Measurements from ENCODE around the gene HDAC9.
"Not testable (repeated sequence)": the region's sequence is repeated elsewhere in the genome, so short reads cannot be mapped to it uniquely, and the experiment has no call there.

The HDAC9 gene

DNA sequence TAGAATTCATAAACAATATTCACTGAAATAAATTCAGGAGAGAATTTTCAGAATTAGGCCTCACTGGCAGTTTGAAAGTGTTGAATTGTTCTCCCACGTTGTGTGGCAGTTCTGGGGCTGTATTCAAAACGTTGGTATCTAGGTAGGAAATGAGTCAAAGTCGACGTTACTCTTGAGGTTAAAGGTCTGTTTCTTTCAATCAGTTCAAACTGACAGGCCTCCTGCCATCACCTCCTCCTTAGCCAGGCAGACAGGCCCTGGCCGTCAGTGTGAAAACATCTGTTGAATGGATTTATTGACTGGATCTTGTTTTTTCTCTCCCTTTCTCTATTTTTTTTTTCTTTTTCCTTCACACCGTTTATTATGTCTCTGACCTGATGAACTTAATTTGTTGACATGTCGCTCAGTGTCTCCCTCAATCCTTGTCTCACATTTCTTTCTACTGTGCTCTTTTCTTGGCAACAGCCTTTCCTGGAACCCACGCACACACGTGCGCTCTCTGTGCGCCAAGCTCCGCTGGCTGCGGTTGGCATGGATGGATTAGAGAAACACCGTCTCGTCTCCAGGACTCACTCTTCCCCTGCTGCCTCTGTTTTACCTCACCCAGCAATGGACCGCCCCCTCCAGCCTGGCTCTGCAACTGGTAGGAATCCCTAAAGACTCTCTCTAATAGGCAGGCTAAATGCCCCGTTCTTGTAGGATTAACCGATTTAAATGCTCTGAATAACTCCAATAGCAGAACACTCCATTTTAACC, 231.7 kb downstream of the HDAC9 start:
- peak; percentile 14 for DNase-seq (ENCODE audit: low read depth)

- not testable (repeated sequence) for DNase-seq (ENCODE audit: low read depth)
Measured at GRCh38 chr7:18736012-18736411, 240.5 kb downstream of the HDAC9 start.

- no peak for DNase-seq (ENCODE audit: low read depth)
Measured at GRCh38 chr7:18740579-18740988, 245.0 kb downstream of the HDAC9 start.

- DNase-seq (ENCODE audit: low read depth) = peak; percentile 95
Measured at GRCh38 chr7:18753972-18754610, 258.5 kb downstream of the HDAC9 start.

GRCh38 chr7:18754766-18755165, 259.2 kb downstream of the HDAC9 start:
- peak; percentile 55 for DNase-seq (ENCODE audit: low read depth)

GRCh38 chr7:18755793-18756192, 260.2 kb downstream of the HDAC9 start:
- no peak for DNase-seq (ENCODE audit: low read depth)

GRCh38 chr7:18756378-18757050, 261.0 kb downstream of the HDAC9 start:
- DNase-seq (ENCODE audit: low read depth) = no peak

- no peak for DNase-seq (ENCODE audit: low read depth)
Measured at GRCh38 chr7:18760046-18760445, 264.5 kb downstream of the HDAC9 start.

DNA sequence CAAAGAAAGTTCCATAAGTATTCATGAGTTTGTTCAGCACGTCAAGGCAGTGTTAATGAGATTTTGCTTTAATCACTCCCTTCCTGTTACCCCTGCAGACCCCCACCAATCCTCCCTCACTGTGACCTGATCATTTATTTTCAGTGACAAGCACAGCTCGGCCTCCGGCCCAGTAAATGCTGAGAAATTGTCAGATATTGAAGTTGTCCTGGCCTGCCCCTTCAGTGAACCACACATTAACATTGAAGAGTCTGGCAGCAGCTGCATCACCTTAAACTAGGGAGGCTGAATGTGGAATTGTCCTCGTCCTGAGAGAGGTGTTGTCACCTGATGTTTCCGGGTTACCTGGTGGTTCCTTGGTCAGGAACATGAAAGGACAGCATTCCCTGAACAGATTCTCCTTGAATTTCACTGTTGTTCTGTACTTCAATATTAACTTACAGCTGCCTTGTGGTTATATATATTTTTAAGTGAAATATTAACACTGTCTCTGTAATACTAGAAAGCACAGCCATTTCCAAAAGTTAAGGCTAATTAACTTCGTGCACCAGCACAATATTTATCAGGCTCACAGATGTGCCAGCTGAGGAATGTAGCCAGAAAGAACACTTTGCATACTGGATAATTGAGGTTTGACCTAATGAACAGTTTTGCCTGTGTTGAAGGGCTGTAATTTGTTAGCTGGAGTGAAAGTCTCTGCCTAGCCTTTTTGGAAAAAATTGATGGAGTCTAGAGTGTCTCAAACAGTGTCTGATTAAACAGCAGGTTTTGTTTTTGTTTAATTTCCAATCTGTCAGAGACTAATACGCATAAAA, 265.3 kb downstream of the HDAC9 start:
- DNase-seq (ENCODE audit: low read depth) = no peak

- peak; percentile 91 for DNase-seq (ENCODE audit: low read depth)
Measured at GRCh38 chr7:18762189-18762588, 266.6 kb downstream of the HDAC9 start.

GRCh38 chr7:18768256-18768655, 272.7 kb downstream of the HDAC9 start:
- DNase-seq (ENCODE audit: low read depth) = no peak

DNA sequence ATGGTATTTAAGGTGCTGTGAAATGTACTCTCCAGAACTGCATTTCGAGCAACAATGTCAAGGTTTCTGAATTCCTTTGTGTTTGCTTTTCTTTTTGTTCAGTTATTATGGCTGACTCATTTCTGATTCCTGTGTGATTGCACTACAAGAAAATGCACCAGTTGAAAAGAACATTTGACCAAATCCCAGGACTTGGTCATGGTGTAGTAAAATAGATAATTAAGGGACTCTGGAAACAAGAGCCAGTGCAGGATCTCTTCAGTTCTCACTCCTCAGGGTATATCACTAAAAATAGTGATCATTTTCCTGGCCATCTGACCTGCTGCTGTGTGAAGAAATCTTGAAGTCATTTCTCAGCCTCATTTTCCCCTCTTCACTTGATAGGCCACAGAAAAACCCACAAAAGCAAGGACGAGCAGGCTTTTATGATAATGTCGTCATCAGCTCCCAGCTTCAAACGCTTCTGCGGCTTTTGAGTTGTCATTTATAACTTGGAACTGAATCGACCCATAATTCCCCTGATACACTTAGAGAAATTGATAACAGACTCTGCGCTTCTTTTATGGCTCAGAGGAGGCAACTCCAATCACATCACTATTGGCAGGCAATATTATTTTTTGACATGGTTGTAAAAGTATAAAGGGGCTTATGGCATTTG, 274.7 kb downstream of the HDAC9 start:
- peak; percentile 84 for DNase-seq (ENCODE audit: low read depth)

- no peak for DNase-seq (ENCODE audit: low read depth)
Measured at GRCh38 chr7:18770822-18771221, 275.3 kb downstream of the HDAC9 start.

GRCh38 chr7:18771834-18772566, 276.5 kb downstream of the HDAC9 start:
- DNase-seq (ENCODE audit: low read depth) = no peak

GRCh38 chr7:18772567-18772965, 277.0 kb downstream of the HDAC9 start:
- no peak for DNase-seq (ENCODE audit: low read depth)

DNA sequence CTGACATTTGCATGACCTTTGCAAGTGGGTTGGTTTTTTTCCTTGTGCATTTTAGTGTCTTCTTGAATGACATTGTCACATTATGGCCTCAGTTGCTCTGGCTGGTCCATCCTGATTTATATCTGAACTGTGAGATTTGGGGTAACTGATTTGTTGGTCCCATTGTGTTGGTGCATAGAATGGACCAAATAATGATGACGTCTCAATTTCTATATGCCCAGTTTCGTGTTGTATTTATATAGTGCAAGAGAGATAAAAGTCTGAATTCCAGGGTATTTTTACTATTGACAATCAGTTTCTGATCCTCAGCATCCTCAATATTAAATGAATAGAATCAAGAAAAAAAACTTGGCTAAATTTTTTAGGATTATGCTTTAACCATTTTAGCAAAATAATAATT, 281.8 kb downstream of the HDAC9 start:
- DNase-seq (ENCODE audit: low read depth) = no peak

DNA sequence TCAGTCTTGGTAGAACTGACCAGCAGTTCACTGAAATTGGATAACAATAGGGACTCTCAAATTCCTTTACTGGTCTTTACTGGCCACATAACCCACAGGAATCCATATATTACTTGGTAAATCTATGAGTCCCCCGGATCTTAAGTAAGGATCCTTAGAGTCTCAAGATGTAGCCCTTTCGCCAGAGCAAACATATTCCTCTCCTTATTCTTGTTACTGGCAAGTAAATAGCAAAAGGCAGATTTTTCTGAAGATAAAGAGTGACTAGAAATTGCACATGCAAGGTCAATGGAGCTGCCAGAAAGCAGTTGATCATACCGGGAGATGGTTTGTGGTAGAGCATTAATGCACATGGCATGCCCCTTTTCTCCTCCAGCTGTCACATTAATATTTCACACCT, 283.0 kb downstream of the HDAC9 start:
- DNase-seq (ENCODE audit: low read depth) = peak; percentile 79

DNA sequence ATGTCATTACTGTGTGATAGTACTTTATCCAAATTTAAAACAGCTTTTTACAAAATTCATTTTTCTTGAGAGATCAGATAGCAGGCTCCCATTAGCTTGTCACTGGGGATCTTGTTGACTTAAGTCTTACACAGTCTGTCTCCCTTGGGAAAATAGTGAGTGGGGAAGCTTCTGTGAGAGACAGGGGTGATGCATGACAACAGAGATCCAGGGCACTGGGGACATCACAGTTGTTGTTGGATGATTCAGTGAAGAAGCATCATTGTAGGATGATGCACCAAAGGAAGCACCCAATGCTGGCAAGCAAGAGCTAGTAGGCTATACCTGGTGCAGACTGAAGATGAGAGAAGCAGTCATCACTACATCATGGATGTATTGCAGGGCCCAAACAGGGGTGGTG, 284.7 kb downstream of the HDAC9 start:
- DNase-seq (ENCODE audit: low read depth) = no peak

DNA sequence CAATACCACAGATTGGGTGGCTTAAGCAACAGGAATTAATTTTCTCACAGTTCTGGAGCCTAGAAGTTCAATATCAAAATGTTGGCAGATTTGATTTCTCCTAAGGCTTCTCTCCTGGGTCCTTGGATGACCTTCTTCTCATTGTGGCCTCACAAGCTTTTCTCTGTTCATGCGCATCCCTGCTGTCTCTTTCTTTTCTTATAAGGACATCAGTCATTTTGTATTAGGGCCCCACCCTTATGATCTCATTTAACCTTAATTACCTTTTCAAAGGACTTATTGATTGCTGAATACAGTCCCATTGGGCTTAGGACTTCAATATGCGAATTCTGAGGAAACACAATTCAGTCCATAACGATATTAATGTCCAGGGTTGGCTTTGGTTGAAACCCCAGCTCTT, 285.4 kb downstream of the HDAC9 start:
- DNase-seq (ENCODE audit: low read depth) = no peak

GRCh38 chr7:18786196-18786727, 290.7 kb downstream of the HDAC9 start:
- DNase-seq (ENCODE audit: low read depth) = no peak

GRCh38 chr7:18786796-18787195, 291.2 kb downstream of the HDAC9 start:
- no peak for DNase-seq (ENCODE audit: low read depth)

Data from iris pigment epithelial cell (primary cell).